HL-60 (cell line): Measurements from ENCODE around the gene TDRKH.

Experiments used
- CTCF ChIP-seq: IDR thresholded peaks from one replicate; pipeline ENCODE4 v1.5.1; 2011; ENCODE audit warnings: low read length, control low read depth, inconsistent platforms; ENCODE audit not compliant: insufficient read depth
- SPI1 ChIP-seq: IDR thresholded peaks from 2 replicates; pipeline ENCODE4 v1.6.1; 2012; ENCODE audit warnings: low read depth, mild to moderate bottlenecking, borderline replicate concordance

- TF ChIP-seq CTCF: no peak
- TF ChIP-seq SPI1: no peak
Observed at GRCh38 chr1:151773702-151774101, 16.6 kb downstream of the TDRKH start.
